HCT116 (cell line): ENCODE measurements around the gene ZNF763. TPM values are rescaled to one million over a fixed set of nuclear protein-coding genes. Genes with fewer than 3 reads are reported as not detected.
A peak's percentile ranks its signal among the peaks of the same experiment; 100 is the strongest.
"Not testable (repeated sequence)": the region's sequence is repeated elsewhere in the genome, so short reads cannot be mapped to it uniquely, and the experiment has no call there.

Experiments
- ATAC-seq: fragments of 200-7000 bp; cut with Tn5 transposase; 2 replicates; pipeline ENCODE4 v1.9.1; 2020; ENCODE audit warnings: mild to moderate bottlenecking, moderate library complexity
- BruUV-seq: library from RNA; stranded (reverse); fragments of 400-500 nt; replicated peaks from 2 replicates; lab custom pipeline; 2021; lab: Mats Ljungman, UMichigan
- CTCF ChIA-PET: fragments of 300-600 bp; sonication (Branson Sonifier 250); formaldehyde crosslinking; loops from one replicate; lab custom pipeline; 2021; ENCODE audit warnings: antibody characterized with exemption; lab: Charles Lee
- POLR2A ChIA-PET: fragments of 300-600, 350-600 bp; sonication (Branson Sonifier 250); formaldehyde crosslinking; loops from one replicate; lab custom pipeline; 2021; ENCODE audit warnings: antibody characterized with exemption; lab: Charles Lee
- RAD21 ChIA-PET, 2 experiments: fragments of 300-600 bp; sonication (Branson Sonifier 250); formaldehyde crosslinking; loops; one replicate each; lab custom pipeline; 2023; ENCODE audit warnings: low total read pairs in 2 of 2; ENCODE audit not compliant: uncharacterized antibody in 2 of 2, unreplicated experiment in 2 of 2, low non-redundant PET in 1 of 2; lab: Charles Lee
- DNase-seq: peaks from one replicate; pipeline ENCODE4 v3.0.0-alpha.2; 2010; ENCODE audit warnings: low read depth, low spot score
- H2AFZ ChIP-seq: fragments of 200-600 bp; shearing (Covaris generic), sonication (generic); 2 replicates; pipeline ENCODE4 v1.6.1; 2017; ENCODE audit warnings: low read depth, mixed run types, mixed read lengths, antibody characterized with exemption, low read length; ENCODE audit not compliant: poor library complexity, severe bottlenecking
- H3K27ac ChIP-seq: 2 replicates; pipeline ENCODE4 v1.5.1; 2012; ENCODE audit warnings: low read depth, low read length
- H3K27me3 ChIP-seq: fragments of 200-600 bp; sonication (generic); 2 replicates; pipeline ENCODE4 v1.6.1; 2016; ENCODE audit warnings: mixed run types, low read length, mixed read lengths; ENCODE audit not compliant: insufficient read depth
- H3K36me3 ChIP-seq, 2 experiments: fragments of 200-500 bp in 1 of 2; fragments of 200-600 bp in 1 of 2; sonication (Bioruptor generic) in 1 of 2; sonication (generic) in 1 of 2; 2 replicates each; pipeline versions ENCODE4 v1.5.1 to v1.6.1; 2014 to 2016; ENCODE audit warnings: low read length in 2 of 2, inconsistent platforms in 1 of 2, mixed read lengths in 1 of 2, mixed run types in 1 of 2; ENCODE audit not compliant: insufficient read depth in 2 of 2, control insufficient read depth in 1 of 2
- H3K4me1 ChIP-seq, 2 experiments: fragments of 200-600 bp in 1 of 2; sonication (generic) in 1 of 2; 2 replicates each; pipeline versions ENCODE4 v1.5.1 to v1.6.1; 2012 to 2017; ENCODE audit warnings: low read length in 2 of 2, inconsistent platforms in 1 of 2, mild to moderate bottlenecking in 1 of 2, mixed read lengths in 1 of 2, mixed run types in 1 of 2, moderate library complexity in 1 of 2; ENCODE audit not compliant: insufficient read depth in 2 of 2, control insufficient read depth in 1 of 2
- H3K4me2 ChIP-seq: fragments of 200-600 bp; sonication (generic); 2 replicates; pipeline ENCODE4 v1.6.1; 2017; ENCODE audit warnings: mixed run types, low read length, mixed read lengths
- H3K4me3 ChIP-seq, 2 experiments: fragments of 200-600 bp in 1 of 2; sonication (generic) in 1 of 2; replicated peaks in 1 of 2; 2 replicates each; pipeline ENCODE4 v1.5.1; 2011 to 2016; ENCODE audit warnings: low read length in 2 of 2, control low read depth in 1 of 2, low read depth in 1 of 2, mild to moderate bottlenecking in 1 of 2, mixed read lengths in 1 of 2, mixed run types in 1 of 2
- H3K79me2 ChIP-seq: fragments of 200-600 bp; sonication (generic); 2 replicates; pipeline ENCODE4 v1.6.1; 2017; ENCODE audit warnings: mild to moderate bottlenecking, mixed run types, low read length, moderate library complexity, mixed read lengths; ENCODE audit not compliant: insufficient read depth
- H3K9ac ChIP-seq: fragments of 200-600 bp; sonication (generic); 2 replicates; pipeline ENCODE4 v1.6.1; 2016; ENCODE audit warnings: low read length, mixed read lengths
- H3K9me2 ChIP-seq: fragments of 200-600 bp; sonication (generic), shearing (Covaris generic); 2 replicates; pipeline ENCODE4 v1.6.1; 2017; ENCODE audit warnings: mixed run types, mild to moderate bottlenecking, moderate library complexity; ENCODE audit not compliant: insufficient read depth
- H3K9me3 ChIP-seq, 2 experiments: fragments of 200-500 bp in 1 of 2; fragments of 200-600 bp in 1 of 2; sonication (Bioruptor generic) in 1 of 2; sonication (generic) in 1 of 2; 2 replicates each; pipeline ENCODE4 v1.6.1; 2014 to 2017; ENCODE audit warnings: low read length in 2 of 2, mixed read lengths in 2 of 2, inconsistent platforms in 1 of 2, low read depth in 1 of 2, mild to moderate bottlenecking in 1 of 2, mixed run types in 1 of 2, moderate library complexity in 1 of 2; ENCODE audit not compliant: control insufficient read depth in 1 of 2, insufficient read depth in 1 of 2
- H4K20me1 ChIP-seq: fragments of 200-600 bp; sonication (generic), shearing (Covaris generic); 2 replicates; pipeline ENCODE4 v1.6.1; 2017; ENCODE audit warnings: mixed run types, mild to moderate bottlenecking, moderate library complexity; ENCODE audit not compliant: insufficient read depth
- EZH2phosphoT487 ChIP-seq: fragments of 200-600 bp; IDR thresholded peaks from 2 replicates; pipeline ENCODE4 v1.6.1; 2018; ENCODE audit warnings: antibody characterized with exemption, borderline replicate concordance
- FOSL1 ChIP-seq: IDR thresholded peaks from 2 replicates; pipeline ENCODE4 v1.6.1; 2012; ENCODE audit warnings: low read depth
- ZBTB33 ChIP-seq: IDR thresholded peaks from 2 replicates; pipeline ENCODE4 v1.6.1; 2011; ENCODE audit warnings: mild to moderate bottlenecking, low read length, moderate library complexity; ENCODE audit not compliant: insufficient replicate concordance; ENCODE audit errors: extremely low read depth
- ZNF274 ChIP-seq: fragments of 200-500 bp; sonication (Bioruptor generic); IDR thresholded peaks from 2 replicates; pipeline ENCODE4 v1.6.1; 2014; ENCODE audit warnings: mild to moderate bottlenecking, low read depth, low read length, inconsistent platforms
- intact Hi-C: fragments of 100-400 bp; cut with micrococcal nuclease; formaldehyde crosslinking; loops from 2 replicates; pipeline ENCODE4 v1.10.0; 2022
- total RNA-seq: library from RNA; stranded (reverse); gene quantifications from one replicate; pipeline ENCODE4 v1.2.1, GENCODE V29; 2021; ENCODE audit not compliant: unreplicated experiment

Gene ZNF763
- total RNA-seq, 1 experiment from 2014 or later: not detected

DNA sequence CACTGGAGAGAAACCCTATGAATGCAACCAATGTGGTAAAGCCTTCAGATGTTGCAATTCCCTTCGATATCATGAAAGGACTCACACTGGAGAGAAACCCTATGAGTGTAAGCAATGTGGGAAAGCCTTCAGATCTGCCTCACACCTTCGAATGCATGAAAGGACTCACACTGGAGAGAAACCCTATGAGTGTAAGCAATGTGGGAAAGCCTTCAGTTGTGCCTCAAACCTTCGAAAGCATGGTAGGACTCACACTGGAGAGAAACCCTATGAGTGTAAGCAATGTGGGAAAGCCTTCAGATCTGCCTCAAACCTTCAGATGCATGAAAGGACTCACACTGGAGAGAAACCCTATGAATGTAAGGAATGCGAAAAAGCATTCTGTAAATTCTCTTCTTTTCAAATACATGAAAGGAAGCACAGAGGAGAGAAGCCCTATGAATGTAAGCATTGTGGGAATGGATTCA is 15.2 kb upstream of the ZNF763 start:
- Histone ChIP-seq H3K9me3 (peaks cover 61 to 69% of the 10 kb centered on the region in 2 experiments; a peak in 3 of 4 replicates), H3K36me3 (peaks cover 15 to 45% of the 10 kb centered on the region in 2 experiments)
- H3K4me2 ChIP-seq, DNase-seq, BruUV-seq, H3K4me1 ChIP-seq, intact Hi-C loops, H4K20me1 ChIP-seq, H3K4me3 ChIP-seq, ATAC-seq, RAD21 ChIA-PET, POLR2A ChIA-PET, H2AFZ ChIP-seq, H3K27ac ChIP-seq, H3K27me3 ChIP-seq, H3K9me2 ChIP-seq, CTCF ChIA-PET, H3K79me2 ChIP-seq, H3K9ac ChIP-seq: not testable (repeated sequence)
- TF ChIP-seq ZNF274: peak; percentile 54; the same call in 1 of the 2 replicates

GRCh38 chr19:11950312-11950711 is 14.5 kb upstream of the ZNF763 start:
- RAD21 ChIA-PET: no interaction called here

More at GRCh38 chr19:11950312-11950711, 14.5 kb upstream of the ZNF763 start:
- no peak for DNase-seq
- no peak for ATAC-seq
- Histone ChIP-seq H3K9ac (no peak overlapping the region), H3K27ac (no peak overlapping the region), H3K4me3 (no peak overlapping the region), H3K9me2 (no peaks in the 10 kb centered on the region), H3K36me3 (peaks cover 15 to 45% of the 10 kb centered on the region in 2 experiments), H3K4me2 (no peak overlapping the region), H3K4me1 (no peaks in the 10 kb centered on the region), H4K20me1 (no peaks in the 10 kb centered on the region), H2AFZ (no peak overlapping the region)
- POLR2A ChIA-PET: no interaction called here
- no TSS peak for BruUV-seq
- intact Hi-C loops: no loop called here
- TF ChIP-seq ZNF274 (0 out of 2 replicates have a peak, but pooled peaks have one; percentile 16), FOSL1 (no peak), EZH2phosphoT487 (no peak), ZBTB33 (no peak)
- TF ChIP-seq, all 23 proteins: peak for 1
- no peaks in the 10 kb centered on the region for H3K27me3 ChIP-seq
- CTCF ChIA-PET: no interaction called here
- H3K79me2 ChIP-seq: 0 out of 2 replicates have a peak, but pooled peaks cover 3% of the 10 kb centered on the region
- peaks cover 54 to 65% of the 10 kb centered on the region in 2 experiments; a peak in 3 of 4 replicates for H3K9me3 ChIP-seq
